UCSD-AML1 (cell line): ENCODE results near the gene PCGF2.
"Not testable (repeated sequence)": the region's sequence is repeated elsewhere in the genome, so short reads cannot be mapped to it uniquely, and the experiment has no call there.

Source experiments
- DNase-seq: peaks from one replicate; lab custom pipeline; 2025; ENCODE audit not compliant: unreplicated experiment; lab: John Stamatoyannopoulos, UW

The PCGF2 gene

DNA sequence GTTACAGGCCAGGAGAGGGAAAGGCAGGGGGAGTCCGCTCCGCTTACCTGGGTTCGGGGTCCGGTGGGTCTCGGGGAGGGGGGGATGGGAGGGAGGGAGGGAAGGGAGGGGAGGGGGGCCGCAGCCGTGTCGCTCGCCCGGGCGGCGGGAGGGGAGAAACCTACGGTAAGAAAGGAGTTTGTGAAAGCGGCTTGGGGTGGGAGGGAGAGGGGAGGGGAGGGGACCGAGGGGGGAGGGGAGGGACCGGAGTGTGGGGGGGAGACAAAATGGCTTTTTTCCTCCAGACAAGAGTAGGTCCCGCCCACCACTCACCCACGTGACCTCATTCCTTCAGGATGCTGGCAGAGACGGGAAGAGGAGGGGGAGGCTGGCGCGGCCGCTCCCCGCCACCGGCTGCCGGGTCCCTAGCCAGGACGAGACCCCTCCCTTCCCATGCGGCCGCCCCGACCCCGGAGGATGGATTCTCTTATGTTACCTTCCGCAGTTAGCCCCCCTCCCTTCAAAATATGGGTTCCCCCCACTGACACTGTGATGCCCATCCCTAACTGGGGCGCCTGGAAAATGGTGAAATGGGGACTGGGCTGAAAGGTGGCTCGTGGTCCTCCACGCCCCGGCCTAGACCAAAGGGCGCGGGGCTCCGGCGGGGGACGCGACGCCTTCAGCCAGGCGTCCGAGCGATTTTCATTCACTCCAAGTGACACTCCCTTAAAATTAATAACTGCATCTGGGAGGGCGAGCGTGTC, at the start of gene PCGF2:
Gene PCGF2 (minus strand): TSS at position 188 of the 743 bp plus-strand sequence. CDS start 7,934 bp downstream, outside the sequence.
- DNase-seq: peak; percentile 79

DNA sequence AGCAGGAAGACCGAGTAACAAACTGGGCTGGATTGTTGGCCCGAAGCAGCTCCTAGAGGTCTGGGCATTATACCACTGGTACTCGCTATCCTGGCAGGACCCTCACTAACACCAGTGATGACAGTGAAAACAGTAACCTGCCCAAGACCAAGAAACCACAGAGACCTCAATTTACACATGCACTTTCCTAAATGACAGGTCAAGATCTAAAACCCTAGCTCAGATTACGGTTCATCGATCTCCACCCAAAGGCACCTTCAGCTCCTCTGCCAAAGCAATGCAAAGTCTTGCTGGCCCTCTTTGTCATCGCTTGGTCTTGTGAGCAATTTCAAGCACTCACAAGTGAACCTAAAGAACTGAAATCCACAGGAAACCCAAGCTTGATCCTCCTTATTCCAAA, 49.7 kb upstream of the PCGF2 start:
- no peak for DNase-seq

DNA sequence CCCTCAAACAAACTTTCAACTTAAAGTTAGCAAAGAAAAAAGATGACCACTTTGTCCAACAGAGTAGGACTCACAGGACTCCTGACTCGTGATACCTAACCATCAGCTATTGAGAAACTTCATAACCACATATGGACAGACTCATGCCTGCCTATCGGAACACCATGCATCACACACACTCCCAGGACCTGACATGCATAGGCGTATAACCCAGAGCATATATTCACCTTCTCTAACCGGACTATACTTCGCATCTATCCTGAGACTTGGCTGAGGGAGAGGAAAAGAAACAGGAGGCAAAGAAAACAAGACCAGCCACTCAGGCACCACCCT, 49.0 kb upstream of the PCGF2 start:
- no peak for DNase-seq

DNA sequence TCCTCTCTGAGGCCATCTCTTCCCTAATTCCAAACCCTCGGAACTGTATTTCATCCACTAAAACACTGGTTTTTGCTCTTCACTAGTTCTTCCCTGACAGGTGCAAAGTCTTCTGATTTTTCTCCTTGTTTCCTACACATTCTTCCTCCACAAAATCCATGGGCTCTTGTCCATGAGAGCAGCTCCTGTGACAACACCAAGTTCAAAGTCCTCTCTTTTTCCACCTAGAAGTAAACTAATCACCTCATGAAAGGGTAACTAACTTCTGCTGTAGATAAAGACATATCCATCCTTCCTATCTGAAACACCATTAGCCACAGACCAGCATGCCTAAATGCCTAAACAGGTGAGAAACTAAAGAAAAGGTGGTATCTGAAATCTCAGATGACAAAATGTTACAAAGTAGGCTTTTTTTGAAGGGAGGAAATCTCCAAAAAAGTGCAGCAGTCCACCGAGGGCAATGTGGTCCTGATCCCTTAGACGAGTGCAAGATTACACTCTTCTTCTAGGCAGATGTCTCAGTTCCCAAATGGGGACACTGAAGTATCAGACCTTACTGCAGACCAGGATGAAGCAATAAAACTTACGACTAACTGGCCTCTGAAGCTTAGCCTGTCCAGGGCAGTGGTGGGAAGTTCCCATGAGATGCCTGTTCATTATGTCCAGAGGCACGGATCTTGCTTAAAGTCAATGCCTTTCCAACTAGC, 48.5 kb upstream of the PCGF2 start:
- no peak for DNase-seq

DNA sequence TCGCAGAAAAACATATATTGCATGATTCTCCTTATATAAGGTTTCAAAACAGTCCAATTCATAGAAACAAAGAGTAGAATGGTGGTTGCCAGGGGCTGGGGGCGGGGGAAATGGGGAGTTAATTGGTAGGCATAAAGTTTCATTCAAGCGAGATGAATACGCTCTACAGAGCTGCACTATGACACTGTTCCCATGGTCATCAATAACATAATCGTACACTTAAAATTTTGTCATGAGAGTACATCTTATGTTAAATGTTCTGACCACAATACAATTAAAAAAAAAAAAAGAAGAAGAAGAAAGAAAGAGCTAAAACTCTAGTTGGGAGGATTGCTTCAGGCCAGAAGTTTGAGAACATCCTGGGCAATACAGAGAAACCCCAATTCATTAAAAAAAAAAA, 46.1 kb upstream of the PCGF2 start:
- no peak for DNase-seq

DNA sequence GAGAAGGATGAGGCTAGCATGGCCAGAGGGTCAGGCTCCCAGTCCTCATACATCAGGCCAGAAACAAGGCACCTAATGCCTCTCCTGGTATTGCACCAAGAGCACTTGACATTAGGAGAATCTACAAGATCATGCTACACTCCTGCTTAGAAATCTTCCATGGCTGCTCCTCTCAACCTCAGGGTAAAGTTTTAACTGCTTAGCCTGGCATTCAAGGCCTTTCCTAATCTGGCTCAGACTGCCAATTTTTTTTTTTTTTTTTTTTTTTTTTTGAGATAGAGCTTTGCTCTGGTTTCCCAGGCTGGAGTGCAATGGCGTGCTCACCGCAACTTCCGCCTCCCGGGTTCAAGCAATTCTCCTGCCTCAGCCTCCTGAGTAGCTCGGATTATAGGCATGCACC, 43.0 kb upstream of the PCGF2 start:
- no peak for DNase-seq

DNA sequence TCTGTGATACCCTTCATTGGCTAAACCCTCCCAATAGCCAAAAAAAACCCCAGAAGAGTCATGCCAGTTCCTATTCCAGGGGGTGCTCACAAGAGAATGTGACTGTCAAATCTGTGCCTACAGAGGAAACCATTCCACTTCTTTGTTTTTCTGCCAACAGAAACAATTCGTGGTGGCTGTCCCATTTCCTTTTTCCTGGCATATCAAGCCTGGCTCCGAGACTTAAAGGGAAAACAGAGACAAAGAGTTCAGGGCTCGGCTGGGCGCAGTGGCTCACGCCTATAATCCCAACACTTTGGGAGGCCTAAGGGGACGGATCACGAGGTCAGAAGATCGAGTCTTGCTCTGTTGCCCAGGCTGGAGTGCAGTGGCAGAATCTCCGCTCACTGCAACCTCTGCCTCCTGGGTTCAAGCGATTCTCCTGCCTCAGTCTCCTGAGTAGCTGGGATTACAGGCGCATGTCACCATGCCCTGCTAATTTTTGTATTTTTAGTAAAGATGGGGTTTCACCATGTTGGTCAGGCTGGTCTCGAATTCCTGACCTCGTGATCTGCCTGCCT, 42.1 kb upstream of the PCGF2 start:
- not testable (repeated sequence) for DNase-seq

DNA sequence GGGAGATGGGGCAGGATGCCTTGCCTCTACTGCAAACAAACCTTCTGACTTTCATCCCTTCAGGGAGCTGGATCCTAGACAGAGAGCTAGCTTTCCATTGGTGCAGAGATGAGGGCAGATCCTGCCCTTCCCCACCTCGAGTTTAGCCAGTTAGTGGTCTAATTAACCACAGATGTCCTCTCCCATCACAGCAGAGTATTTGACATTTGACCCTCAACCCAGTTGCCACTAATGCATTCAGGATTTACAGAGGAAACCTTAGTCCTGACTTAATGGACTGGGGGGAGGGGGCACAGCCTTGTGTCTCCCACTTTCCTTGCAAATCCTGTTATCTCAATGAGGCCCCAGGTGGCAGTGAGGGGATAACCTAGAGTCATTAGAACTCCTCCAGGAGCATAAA, 41.0 kb upstream of the PCGF2 start:
- DNase-seq: no peak

DNA sequence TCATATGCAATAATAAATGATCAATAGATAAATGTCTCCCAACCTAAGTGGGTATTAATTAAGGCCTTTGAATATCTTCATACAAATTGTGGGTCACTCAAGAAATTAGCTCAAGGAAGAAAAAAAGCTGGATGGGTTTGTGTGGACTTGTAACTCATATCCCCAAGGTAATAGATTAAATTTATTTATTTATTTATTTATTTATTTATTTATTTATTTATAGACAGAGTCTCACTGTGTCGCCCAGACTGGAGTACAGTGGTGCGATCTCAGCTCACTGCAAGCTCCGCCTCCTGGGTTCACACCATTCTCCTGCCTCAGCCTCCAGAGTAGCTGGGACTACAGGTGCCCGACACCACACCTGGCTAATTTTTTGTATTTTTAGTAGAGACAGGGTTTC, 39.9 kb upstream of the PCGF2 start:
- not testable (repeated sequence) for DNase-seq

DNA sequence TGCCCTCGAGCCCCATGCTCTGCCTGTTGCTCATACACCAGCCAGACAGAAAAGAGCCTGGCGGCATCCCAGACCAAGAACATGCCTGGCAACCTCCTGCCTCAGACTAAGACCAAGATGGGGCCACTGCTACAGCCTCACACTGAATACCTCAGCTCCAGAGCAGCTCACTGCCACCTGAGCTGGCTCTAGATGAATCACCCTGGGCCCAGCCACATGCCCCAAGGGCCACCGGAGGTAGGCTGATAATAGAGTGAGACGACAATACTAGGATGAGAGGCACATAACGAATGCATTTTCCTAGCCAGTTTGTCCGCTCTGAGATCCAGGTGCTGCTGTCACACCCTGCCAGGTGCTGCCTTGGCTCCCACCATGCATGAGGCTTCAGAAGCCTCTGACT, 38.2 kb upstream of the PCGF2 start:
- no peak for DNase-seq

DNA sequence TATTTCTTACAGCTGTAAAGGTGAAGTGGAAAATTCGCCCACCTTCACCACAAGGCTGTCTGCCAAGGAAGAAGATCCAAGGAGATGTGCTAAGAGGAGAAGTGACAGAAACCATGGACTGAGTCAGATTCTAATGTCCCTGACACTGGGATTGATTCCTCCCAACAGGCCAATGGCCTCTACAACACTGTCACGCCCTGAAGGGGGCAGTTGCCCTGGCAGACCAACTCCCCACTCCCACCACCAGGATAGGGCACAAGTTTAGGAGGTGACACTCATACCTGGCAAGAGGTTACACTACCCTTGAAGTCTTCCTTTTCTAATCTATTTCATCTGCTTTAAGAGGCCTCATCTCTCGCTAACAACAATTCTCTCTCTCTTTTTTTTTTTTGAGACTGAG, 35.1 kb upstream of the PCGF2 start:
- no peak for DNase-seq

DNA sequence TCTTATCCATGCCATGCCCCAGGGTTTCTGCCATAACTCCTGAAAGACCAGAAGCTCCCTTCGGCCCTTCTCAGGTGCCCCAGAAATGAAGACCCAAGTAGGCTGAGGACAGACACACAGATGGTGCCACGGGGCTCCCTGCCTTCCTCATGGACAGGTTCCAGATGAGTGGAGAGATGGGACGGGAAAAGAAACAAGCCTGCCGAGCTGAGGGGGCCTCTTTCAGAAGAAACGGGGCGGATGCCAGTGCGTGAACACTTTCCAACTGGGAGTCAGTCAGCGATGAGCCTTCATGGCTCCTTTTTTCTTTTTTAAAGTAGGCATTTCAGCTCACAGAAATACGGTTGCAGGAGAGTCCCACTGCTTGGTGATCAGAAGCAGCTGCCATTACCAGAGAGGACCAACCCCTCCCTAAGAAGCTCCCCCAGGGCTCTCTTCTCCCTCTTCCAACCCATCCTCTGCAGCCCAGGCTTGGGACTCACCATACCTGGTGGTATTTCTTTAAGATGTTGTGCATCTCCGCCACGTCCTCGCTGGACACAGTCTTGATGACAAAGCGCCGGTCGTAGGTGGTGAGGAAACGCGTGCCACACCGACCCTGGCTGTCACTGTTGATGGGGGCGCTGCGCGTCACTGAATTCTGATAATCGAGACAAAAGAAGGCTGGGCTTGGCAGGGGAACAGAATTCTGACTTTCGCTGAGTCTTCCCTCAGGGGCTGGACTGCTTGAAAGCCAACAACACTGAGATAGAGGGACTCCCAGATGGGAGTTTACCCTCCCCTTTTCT, 32.0 kb upstream of the PCGF2 start:
- no peak for DNase-seq

DNA sequence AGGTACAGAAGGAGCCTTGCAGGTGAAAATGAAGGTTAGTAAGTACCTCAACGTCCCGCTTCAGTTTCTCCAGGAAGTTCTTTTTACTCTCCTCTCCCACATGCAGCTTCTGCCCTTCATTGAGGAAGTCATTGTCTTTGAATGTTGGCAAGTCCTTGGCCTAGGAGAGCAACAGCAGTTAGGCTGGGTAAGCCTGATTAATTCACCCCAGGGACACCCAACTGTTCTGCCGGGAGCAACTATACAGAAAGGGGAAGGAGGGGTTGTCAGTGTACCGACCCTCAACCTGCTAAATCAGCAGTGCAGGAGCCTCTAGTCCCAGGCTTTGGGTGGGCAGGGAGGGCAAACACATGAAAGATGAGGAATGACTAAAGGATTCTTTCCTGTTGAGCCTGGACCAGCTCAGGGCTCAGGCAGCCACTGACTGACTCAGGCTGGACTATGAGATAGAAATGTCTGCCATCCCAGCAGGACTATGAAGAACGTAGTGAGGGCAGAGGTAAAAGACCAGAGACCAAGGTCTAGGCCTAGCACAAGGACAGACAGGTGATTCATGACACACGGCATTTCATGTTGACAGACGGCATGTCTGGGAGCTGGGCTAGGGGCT, 29.6 kb upstream of the PCGF2 start:
- no peak for DNase-seq

DNA sequence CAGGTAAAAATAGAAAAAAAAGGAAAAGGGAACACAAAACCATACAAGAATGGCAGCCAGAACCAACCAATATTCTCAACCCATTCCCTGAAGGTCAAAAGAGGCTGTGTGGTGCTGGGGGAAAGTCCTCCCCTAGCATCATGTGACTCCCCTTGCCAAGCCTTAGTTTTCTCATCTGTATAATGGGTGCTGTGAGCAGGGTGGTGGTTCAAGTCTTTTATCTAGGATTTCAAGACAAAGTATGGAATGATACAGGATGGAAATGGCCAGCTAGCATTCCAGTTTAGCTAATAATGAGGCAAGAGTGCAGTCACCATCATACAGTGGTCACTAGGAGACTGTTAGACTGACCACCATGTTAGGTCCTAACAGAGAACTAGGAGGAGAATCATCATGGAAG, 25.1 kb upstream of the PCGF2 start:
- DNase-seq: no peak

DNA sequence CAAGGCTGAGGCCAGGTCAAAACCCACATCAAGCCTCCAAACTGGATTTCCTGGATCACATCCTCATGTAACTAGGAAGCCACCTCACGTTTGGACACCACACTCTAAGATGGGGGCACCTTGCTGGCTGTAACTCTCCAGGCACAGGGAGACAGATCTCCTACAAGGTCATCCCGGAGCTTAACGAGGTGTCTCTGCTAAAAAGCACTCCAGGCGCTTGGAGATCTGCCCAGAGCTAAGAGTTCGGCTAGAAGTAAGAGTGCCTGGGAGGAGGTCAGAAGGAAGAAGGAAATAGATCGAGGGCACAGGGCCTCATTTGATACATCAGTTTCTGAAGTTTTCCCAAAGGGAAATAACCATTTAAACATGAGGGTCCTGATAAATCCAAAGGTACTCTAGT, 20.3 kb upstream of the PCGF2 start:
- DNase-seq: no peak

DNA sequence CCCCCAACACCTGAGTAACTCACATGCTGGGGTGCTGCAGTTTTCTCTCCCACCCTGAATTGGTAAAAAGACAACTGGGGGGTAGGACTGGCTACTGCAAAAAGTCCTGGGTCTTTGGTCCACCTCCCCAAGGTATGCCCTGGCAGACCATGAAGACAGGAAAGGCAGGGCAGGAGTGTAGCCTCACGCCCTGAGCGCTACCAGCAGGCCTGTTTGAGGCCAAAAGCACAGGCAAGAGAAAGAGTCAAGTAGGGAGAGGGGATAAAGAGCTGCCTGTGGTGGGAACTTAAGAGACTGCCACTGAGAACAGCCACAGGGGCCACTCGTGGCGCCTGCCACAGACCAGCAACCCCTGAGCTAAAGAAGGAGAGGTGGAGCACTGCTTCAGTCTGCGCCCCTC, 18.2 kb upstream of the PCGF2 start:
- no peak for DNase-seq

DNA sequence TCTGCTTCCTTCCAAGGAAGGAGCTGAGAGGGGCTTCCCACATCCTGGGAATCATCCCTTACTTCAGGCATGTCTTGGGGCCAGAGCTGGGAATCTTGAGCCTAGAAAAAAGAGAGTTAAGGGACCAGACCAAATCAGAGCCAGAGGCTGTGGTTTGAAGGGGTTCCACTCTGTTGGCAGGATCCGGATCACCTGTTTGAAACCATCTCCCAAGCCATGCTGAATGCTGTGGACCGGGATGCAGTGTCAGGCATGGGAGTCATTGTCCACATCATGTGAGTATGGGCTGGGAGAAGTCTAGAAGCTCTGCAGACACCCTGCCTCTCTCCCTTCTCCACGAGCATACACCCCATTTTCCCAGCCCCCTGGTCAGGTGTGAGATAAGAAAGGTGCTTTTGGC, 14.1 kb upstream of the PCGF2 start:
- no peak for DNase-seq

DNA sequence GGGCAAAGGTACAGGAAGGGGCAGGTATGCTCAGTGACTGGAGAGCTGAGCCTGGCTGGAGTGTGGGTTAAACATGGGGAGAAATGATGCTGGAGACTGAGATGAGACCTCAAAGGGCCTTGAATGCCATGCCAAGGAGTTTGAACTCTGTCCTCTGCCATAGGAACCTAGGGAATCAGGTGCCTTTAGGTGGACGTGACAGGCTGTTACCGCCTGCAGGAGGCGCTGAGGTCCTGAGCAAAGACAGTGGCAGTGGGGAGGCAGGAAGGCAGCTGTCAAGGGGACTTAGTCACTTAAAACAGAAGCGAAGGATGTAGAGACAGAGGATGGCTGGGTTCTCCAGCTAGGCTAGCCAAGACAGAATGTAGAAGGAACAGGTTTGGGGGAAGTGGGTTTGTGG, 13.5 kb upstream of the PCGF2 start:
- peak; percentile 44 for DNase-seq

DNA sequence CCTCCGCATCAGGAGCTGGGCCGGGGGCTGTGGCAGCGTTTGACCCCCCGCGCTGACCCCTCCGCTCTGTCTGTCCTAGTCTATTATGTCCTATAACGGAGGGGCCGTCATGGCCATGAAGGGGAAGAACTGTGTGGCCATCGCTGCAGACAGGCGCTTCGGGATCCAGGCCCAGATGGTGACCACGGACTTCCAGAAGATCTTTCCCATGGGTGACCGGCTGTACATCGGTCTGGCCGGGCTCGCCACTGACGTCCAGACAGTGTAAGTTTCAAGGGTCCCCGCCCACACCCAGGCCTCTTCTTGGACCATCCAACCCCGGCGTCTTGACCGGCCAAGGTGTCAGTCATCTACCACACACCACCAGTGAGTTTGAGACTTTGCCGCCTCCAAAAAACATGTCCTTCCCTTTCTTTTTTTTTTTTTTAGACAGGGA, 5.0 kb upstream of the PCGF2 start:
- no peak for DNase-seq

DNA sequence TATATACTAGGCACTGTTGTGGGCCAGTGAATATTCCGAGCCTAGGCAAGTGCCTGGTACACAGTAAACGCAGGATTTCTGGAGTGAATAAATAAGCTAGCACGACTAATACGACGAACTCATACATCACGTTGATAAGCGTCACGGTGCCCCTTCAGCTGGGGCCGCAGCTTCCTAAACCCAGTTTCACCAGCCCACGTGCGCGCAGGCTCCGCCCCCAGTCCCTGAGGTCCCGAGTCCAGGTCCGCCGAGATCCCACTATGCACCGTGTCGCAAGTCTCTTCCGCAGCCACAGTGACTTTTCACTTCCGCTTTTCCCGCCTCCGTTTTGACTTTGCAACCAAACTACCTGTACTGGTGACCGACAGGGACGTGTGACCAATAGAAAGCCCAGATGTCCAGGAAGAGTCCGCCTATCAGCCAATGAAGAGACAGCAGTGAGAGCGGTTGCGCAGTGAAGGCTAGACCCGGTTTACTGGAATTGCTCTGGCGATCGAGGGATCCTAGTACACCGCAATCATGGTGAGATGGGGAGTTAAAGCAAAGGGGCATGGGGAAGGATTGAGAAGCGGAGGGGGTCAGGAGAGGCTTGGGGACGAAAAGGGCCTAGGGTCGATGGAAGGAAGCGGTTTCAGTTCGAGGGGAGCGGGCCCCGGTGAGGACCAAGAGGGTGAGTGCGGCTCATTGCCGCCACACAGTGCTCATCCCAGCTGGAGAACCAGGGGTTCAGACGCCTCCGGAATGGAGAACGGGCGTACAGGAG, 4.4 kb upstream of the PCGF2 start, which contains the start of gene PSMB3:
Gene PSMB3 (plus strand): TSS at position 434 of the 763 bp plus-strand sequence. CDS start 86 bp downstream, at position 520.
- DNase-seq: peak; percentile 98
